IPS-18c (cell line): Measurements from ENCODE around the gene AOC1.

Source experiments
- H3K4me3 ChIP-seq: 2 replicates; pipeline ENCODE4 v1.7.0; 2013; ENCODE audit warnings: low read depth, mild to moderate bottlenecking, low read length, moderate library complexity; ENCODE audit not compliant: insufficient read depth
- H3K9me3 ChIP-seq: one replicate; pipeline ENCODE4 v1.6.1; 2013; ENCODE audit warnings: mild to moderate bottlenecking, low read length, moderate library complexity; ENCODE audit not compliant: control insufficient read depth, insufficient read depth

The AOC1 gene

GRCh38 chr7:150829426-150829825 lies 22.9 kb upstream of the AOC1 start:
- H3K9me3 ChIP-seq, result no peaks in the 10 kb centered on the region
- no peak overlapping the region for H3K4me3 ChIP-seq

DNA sequence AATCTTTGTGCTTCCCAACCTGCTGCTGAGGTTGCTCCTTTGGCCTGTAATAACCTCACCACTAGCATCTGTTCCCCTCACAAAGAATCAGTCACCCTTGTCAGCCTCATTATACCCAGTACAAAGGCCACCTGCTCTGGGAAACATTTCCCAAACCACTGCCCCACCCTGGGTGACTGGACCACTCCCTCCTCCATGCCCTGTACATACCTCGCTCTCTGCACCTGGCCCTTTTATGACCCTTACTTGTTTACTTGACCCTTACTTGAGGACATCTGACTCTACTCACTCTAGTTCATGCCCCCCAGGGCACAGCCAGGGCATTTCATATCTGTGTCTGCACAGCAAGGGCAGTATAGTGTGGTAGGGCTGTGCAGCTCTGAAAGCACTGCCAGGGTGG lies 21.4 kb upstream of the AOC1 start:
- H3K4me3 ChIP-seq, result no peak overlapping the region
- no peaks in the 10 kb centered on the region for H3K9me3 ChIP-seq

- no peak overlapping the region for H3K4me3 ChIP-seq
- H3K9me3 ChIP-seq, result no peaks in the 10 kb centered on the region
Observed at GRCh38 chr7:150831851-150832250, 20.5 kb upstream of the AOC1 start.

- Histone ChIP-seq H3K4me3 (no peak overlapping the region), H3K9me3 (no peaks in the 10 kb centered on the region)
Observed at GRCh38 chr7:150835019-150835418, 17.3 kb upstream of the AOC1 start.

- Histone ChIP-seq H3K4me3 (no peak overlapping the region), H3K9me3 (no peaks in the 10 kb centered on the region)
Observed at GRCh38 chr7:150835702-150836280, 16.5 kb upstream of the AOC1 start.

GRCh38 chr7:150838965-150839650 lies 13.2 kb upstream of the AOC1 start:
- H3K9me3 ChIP-seq, result no peaks in the 10 kb centered on the region
- H3K4me3 ChIP-seq, result no peak overlapping the region

GRCh38 chr7:150842018-150842417 lies 10.3 kb upstream of the AOC1 start:
- Histone ChIP-seq H3K4me3 (no peak overlapping the region), H3K9me3 (no peaks in the 10 kb centered on the region)

- Histone ChIP-seq H3K4me3 (no peak overlapping the region), H3K9me3 (no peaks in the 10 kb centered on the region)
Observed at GRCh38 chr7:150842716-150843115, 9.6 kb upstream of the AOC1 start.

GRCh38 chr7:150845421-150845861 lies 6.9 kb upstream of the AOC1 start:
- Histone ChIP-seq H3K9me3 (no peaks in the 10 kb centered on the region), H3K4me3 (no peak overlapping the region)

DNA sequence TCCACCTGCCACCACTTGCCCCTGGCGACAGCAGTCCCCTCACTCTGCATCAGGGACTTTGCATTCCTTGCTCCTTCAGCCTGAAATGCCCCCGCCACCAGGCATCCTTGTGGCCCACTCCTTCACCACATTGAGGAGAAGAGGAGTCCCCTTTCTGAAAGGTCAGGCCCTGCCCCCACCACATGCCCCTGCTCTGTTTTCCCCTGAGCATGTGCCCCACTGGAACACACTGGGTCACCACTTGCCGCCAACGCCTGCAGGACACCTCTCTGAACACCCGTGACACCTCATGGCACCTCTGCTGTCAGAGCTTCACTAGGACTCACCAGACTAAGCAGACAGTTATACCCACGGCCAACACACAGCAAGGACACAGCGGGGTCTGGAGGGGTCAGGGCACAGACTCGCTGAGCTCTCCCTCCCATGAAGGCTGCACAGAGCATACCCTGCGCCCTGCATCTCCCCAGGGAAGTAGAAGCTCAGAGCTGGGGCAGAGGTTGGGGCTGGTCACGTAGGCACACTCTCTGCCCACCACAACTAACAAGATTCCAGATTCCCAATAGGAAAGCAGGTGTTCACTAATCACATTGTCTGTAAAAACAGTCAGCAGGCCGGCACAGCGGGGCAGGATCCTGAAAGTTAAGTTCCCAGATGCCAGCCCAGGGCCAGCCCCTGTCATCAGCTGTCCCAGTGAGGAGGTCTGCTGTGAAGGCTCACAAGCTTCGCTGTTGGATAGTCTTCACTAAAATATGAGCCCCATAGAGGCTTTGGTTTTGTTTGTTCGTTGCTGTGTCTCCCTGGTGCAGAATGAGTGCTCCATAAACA lies 5.8 kb upstream of the AOC1 start:
- Histone ChIP-seq H3K9me3 (no peaks in the 10 kb centered on the region), H3K4me3 (no peak overlapping the region)

DNA sequence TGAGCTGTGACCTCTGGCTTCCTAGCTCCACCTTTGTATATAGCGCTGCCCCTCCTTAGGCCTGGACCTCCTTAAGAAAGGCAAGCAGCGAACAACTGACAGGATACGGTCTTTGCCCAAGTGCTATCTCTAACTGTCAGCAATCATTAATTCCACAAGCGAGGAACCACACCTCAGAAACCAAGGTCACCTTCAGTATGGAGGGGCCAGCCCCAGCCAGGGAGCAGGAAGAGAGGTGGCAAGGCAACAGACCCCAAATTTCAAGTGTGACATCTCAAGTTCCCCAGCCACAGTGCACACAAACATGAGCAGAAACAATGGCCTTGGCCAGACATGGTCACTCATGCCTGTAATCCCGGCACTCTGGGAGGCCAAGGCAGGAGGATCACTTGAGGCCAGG lies 4.8 kb upstream of the AOC1 start:
- H3K4me3 ChIP-seq, result no peak overlapping the region
- no peaks in the 10 kb centered on the region for H3K9me3 ChIP-seq

DNA sequence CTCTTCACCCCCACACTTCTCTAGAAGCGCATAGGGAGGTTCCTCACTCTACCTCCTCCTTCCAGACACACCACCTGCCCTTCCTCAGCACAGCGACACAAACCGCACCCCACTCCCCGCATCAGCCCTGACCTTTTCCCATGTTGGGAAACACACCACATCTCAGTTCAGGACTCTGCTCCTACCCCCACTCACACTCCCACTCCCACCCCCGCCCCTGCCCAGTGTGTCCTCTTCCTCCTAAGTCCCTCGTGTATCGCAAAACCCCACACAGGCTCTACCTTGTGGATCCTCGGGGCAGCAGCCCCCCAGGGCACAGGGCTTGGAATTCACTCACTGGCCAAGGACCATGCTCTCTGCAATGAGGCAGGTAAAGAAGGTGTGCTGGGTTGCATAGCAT lies 4.2 kb upstream of the AOC1 start:
- no peaks in the 10 kb centered on the region for H3K9me3 ChIP-seq

GRCh38 chr7:150848561-150849115 lies 3.7 kb upstream of the AOC1 start:
- Histone ChIP-seq H3K9me3 (no peaks in the 10 kb centered on the region), H3K4me3 (no peak overlapping the region)

More for the DNA sequence above, 4.2 kb upstream of the AOC1 start:
- no peak overlapping the region for H3K4me3 ChIP-seq

- Histone ChIP-seq H3K4me3 (no peak overlapping the region), H3K9me3 (no peaks in the 10 kb centered on the region)
Observed at GRCh38 chr7:150849204-150849775, 3.0 kb upstream of the AOC1 start.

DNA sequence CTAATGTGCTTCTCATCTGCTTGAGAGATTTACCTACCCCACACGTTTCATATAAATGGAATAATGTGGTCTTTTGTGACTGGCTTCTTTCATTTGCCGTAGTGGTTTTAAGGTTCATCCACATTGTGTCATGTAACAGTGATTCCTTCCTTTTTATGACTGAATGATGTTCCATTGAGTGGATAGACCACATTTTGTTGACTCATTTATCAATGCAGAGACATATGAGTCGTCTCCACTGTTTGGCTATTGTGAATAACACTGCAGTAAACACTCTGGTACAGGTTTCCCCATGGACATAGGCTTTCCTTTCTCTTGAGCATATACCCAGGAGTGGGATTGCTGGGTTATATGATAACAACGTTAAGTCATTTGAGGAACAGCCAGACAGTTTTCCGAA lies 2.0 kb upstream of the AOC1 start:
- Histone ChIP-seq H3K4me3 (no peak overlapping the region), H3K9me3 (no peaks in the 10 kb centered on the region)

DNA sequence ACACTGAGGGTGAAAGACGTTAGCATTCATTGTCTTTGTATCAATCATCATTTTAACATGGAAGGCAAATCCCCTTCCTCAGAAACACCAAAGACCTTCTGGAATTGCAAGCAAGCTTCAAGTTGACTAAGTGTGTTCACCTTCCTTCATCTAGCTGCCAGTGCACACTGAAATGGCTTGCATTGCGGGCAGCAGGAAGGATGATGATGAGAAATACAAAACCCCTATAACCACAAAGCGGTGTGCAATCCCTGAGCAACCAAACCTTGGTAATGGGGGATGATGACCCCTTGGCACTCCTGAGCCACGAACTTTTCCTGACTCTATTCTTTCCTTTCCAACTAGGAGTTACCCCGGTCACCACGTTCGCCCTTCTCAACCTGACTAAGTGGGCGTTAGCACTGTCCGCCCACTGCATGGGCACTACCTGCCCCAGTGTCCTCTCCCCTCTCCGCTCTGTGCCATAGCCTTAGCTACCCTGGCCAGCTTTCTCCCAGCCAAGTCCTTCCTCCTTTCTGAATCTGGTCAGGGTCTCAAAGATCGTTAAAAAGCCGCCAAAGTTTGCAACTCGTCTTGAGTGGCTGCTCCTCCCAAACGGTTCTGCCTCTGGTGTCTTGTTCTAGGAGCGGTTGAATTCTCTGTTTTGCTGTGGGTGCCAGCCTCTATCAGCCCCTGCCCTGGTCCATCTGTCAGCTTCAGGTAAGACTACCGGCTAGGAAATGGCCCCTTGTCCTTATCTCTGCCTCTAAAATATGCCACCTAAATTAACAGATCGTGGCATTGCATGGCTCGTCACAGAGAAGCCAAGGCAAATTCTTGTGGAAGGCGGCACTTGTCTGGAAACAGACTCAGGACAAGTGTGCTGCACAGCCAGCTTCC lies 586 bp upstream of the AOC1 start:
- no peak overlapping the region for H3K4me3 ChIP-seq
- H3K9me3 ChIP-seq, result no peaks in the 10 kb centered on the region
